ENCODE data around the gene PDCD2L. TPM values are rescaled to one million over a fixed set of nuclear protein-coding genes. Genes with fewer than 3 reads are reported as not detected.
"Not testable (repeated sequence)": the region's sequence is repeated elsewhere in the genome, so short reads cannot be mapped to it uniquely, and the experiment has no call there.

Gene PDCD2L
- polyA plus RNA-seq, 1 experiment = 14.0 TPM

DNA sequence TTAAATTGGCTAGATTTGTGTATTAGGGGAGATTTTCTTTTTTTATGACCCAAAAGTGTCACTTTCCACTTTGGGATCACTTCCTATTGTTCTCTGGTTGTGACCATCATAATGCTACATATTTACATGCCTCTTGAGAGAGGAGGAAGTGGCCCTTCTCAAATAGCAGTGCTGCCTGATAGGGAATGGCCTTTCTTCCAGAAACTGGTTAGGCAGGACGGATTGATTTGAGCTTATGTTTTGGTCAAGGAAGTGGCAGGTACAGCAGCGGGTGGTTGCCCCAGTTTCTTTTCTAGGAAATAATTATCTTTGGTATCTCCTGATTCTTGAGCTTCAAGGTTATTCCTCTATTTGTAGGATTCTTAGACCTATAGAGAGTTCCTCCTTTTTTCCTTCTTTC is 55.4 kb downstream of the PDCD2L start:
- POLR2A ChIA-PET = no interaction called here
- TF ChIP-seq CTCF (IDR thresholded peaks at IDR 0.05; ENCODE audit: low read depth, low read length) = no peak
- H3K9me3 ChIP-seq (ENCODE audit: control insufficient read depth, insufficient read depth, low read length) = no peaks in the 10 kb centered on the region
- no peak overlapping the region for H3K27ac ChIP-seq (ENCODE audit: low read depth, low read length)
- H3K27me3 ChIP-seq (ENCODE audit: control insufficient read depth, insufficient read depth, low read length) = no peaks in the 10 kb centered on the region
- no peak for DNase-seq (ENCODE audit: low read depth, low spot score)
- H3K4me3 ChIP-seq (ENCODE audit: low read depth, low read length) = no peak overlapping the region
- CTCF ChIA-PET = interaction anchor here (1.1 kb wide), 1 partner anchor 12 kb away, joined by 3 read pairs; no protein-coding TSS in a partner anchor

GRCh38 chr19:34461375-34462100 is 57.3 kb downstream of the PDCD2L start:
- CTCF ChIA-PET = no interaction called here
- Histone ChIP-seq H3K27me3 (ENCODE audit: control insufficient read depth, insufficient read depth, low read length) (no peaks in the 10 kb centered on the region), H3K4me3 (ENCODE audit: low read depth, low read length) (no peak overlapping the region), H3K9me3 (ENCODE audit: control insufficient read depth, insufficient read depth, low read length) (no peaks in the 10 kb centered on the region), H3K27ac (ENCODE audit: low read depth, low read length) (peak overlapping the region; percentile 69)
- TF ChIP-seq CTCF (IDR thresholded peaks at IDR 0.05; ENCODE audit: low read depth, low read length) = no peak
- no peak for DNase-seq (ENCODE audit: low read depth, low spot score)
- POLR2A ChIA-PET = no interaction called here

GRCh38 chr19:34464785-34465184 is 60.6 kb downstream of the PDCD2L start:
- CTCF ChIA-PET; H3K27me3 ChIP-seq (ENCODE audit: control insufficient read depth, insufficient read depth, low read length); H3K9me3 ChIP-seq (ENCODE audit: control insufficient read depth, insufficient read depth, low read length); POLR2A ChIA-PET; H3K27ac ChIP-seq (ENCODE audit: low read depth, low read length); DNase-seq (ENCODE audit: low read depth, low spot score); H3K4me3 ChIP-seq (ENCODE audit: low read depth, low read length): not testable (repeated sequence)

DNA sequence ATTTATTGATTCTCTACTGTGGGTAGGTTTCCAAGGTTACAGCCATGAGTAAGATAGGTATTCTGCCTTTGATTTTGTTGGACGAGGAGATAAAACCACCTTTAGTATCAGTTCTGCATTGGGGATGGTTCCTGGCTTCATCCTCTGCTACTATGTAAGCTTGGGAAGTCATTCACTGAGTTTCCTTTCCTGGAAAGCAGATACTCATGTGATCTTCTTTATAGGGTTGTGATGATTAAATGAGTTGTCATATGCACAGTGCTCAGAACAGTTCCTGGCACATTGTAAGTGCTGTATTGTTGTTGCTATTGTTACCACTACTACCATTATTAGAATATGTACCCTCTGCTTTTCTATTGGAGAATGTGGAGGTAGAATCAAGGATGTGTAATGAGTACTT is 64.2 kb downstream of the PDCD2L start:
- no peak overlapping the region for H3K27ac ChIP-seq (ENCODE audit: low read depth, low read length)
- ChIA-PET POLR2A (no interaction called here), CTCF (no interaction called here)
- no peak overlapping the region for H3K4me3 ChIP-seq (ENCODE audit: low read depth, low read length)
- H3K9me3 ChIP-seq (ENCODE audit: control insufficient read depth, insufficient read depth, low read length) = no peaks in the 10 kb centered on the region
- DNase-seq (ENCODE audit: low read depth, low spot score) = no peak
- no peak for TF ChIP-seq CTCF (IDR thresholded peaks at IDR 0.05; ENCODE audit: low read depth, low read length)
- no peaks in the 10 kb centered on the region for H3K27me3 ChIP-seq (ENCODE audit: control insufficient read depth, insufficient read depth, low read length)

DNA sequence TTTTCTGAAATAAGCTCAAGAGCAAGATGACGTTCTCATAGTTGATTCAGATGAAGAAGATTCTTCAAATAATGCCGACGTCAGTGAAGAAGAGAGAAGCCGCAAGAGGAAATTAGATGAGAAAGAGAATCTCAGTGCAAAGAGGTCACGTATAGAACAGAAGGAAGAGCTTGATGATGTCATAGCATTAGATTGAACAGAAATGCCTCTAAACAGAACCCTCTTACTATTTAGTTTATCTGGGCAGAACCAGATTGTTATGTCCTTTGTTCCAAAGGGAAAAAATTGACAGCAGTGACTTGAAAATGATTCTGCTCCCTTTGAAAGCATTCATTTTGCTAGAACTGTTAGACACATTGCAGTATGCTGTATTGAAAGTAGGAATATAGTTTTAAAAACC is 64.8 kb downstream of the PDCD2L start:
- POLR2A ChIA-PET; CTCF ChIA-PET; DNase-seq (ENCODE audit: low read depth, low spot score); H3K9me3 ChIP-seq (ENCODE audit: control insufficient read depth, insufficient read depth, low read length); H3K27me3 ChIP-seq (ENCODE audit: control insufficient read depth, insufficient read depth, low read length); H3K4me3 ChIP-seq (ENCODE audit: low read depth, low read length); H3K27ac ChIP-seq (ENCODE audit: low read depth, low read length): not testable (repeated sequence)

DNA sequence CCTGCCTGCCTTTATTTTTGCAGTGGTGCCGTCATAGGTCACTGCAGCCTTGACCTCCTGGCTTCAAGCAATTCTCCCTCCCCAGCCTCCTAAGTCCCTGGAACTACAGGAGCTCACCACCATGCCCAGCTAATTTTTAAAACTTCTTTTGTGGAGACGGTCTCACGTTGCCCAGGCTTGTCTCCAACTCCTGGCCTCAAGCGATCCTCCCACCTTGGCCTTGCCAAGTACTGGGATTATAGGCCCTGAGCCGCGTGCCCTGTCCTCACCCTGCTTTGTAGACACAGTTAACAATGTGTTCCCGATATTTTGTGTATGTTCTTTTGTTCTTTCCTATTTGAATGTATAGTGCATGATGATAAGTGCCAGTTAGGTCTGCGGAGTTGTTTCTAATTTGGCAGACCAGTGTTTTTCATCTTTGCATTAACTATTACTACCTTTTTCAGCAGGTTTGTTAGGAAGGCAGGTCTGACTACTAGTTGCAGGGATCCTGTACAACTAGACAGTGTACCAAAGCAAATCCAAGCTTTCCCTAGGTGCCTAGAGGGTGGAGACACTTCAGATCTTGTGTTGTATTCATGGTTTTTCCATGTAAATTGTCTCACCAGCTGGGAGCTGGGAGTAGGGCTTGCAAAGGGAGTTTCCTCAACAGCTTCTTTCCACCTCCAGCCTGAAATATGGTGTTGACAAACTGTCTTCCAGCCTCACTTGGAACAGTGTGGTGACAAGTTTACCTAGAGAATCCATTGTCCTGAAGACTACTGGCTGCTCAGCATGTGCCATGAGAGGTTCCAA is 67.9 kb downstream of the PDCD2L start:
- POLR2A ChIA-PET = interaction anchor here (1.7 kb wide), 1 partner anchor 9 kb away, joined by 4 read pairs; the partner anchor contains the start of gene WTIP
- TF ChIP-seq CTCF (IDR thresholded peaks at IDR 0.05; ENCODE audit: low read depth, low read length) = no peak
- DNase-seq (ENCODE audit: low read depth, low spot score) = no peak
- Histone ChIP-seq H3K27me3 (ENCODE audit: control insufficient read depth, insufficient read depth, low read length) (no peaks in the 10 kb centered on the region), H3K9me3 (ENCODE audit: control insufficient read depth, insufficient read depth, low read length) (no peaks in the 10 kb centered on the region), H3K27ac (ENCODE audit: low read depth, low read length) (no peak overlapping the region), H3K4me3 (ENCODE audit: low read depth, low read length) (no peak overlapping the region)
- CTCF ChIA-PET = interaction anchor here (1.0 to 1.1 kb wide), 3 partner anchors 9 to 36 kb away, joined by 3 read pairs; partner anchors contain the start of gene WTIP

All from AG04450 (cell line).